Spleen (tissue), 7 donors: ENCODE data around the gene RPL4.
A peak's percentile ranks its signal among the peaks of the same experiment; 100 is the strongest.

Experiments
- POLR2A ChIP-seq, 3 donors: fragments of 450-650 bp; IDR thresholded peaks; one replicate each; pipeline ENCODE4 v1.5.1; 2017; ENCODE audit warnings: antibody characterized with exemption in 3 of 3, mild to moderate bottlenecking in 1 of 3
- POLR2AphosphoS5 ChIP-seq, 3 donors: sonication (generic); formaldehyde crosslinking; IDR thresholded peaks; one replicate each; pipeline ENCODE4 v1.5.1; 2017; ENCODE audit warnings: antibody characterized with exemption in 3 of 3
- TF ChIP-seq, protein P1 (sequence below), 11 experiments: fragments of 200-600 bp in 7 of 11; fragments of 450-650 bp in 4 of 11; sonication (generic) in 4 of 11; IDR thresholded peaks in 8 of 11; conservative IDR thresholded peaks in 3 of 11; 1 replicate in 7 of 11; 2 replicates in 4 of 11; pipeline versions ENCODE4 v1.4.0 to v1.8.0; 2016 to 2021; ENCODE audit warnings: antibody characterized with exemption in 11 of 11, inconsistent platforms in 4 of 11, mild to moderate bottlenecking in 1 of 11
- donor health status: DM: no; HTN: no; CAD: no; lungs with moderate emphysema.
- donor health status: DM: no; HTN: no; CAD: no.
- donor health status: DM: no; HTN: no; CAD: no.

DNA sequence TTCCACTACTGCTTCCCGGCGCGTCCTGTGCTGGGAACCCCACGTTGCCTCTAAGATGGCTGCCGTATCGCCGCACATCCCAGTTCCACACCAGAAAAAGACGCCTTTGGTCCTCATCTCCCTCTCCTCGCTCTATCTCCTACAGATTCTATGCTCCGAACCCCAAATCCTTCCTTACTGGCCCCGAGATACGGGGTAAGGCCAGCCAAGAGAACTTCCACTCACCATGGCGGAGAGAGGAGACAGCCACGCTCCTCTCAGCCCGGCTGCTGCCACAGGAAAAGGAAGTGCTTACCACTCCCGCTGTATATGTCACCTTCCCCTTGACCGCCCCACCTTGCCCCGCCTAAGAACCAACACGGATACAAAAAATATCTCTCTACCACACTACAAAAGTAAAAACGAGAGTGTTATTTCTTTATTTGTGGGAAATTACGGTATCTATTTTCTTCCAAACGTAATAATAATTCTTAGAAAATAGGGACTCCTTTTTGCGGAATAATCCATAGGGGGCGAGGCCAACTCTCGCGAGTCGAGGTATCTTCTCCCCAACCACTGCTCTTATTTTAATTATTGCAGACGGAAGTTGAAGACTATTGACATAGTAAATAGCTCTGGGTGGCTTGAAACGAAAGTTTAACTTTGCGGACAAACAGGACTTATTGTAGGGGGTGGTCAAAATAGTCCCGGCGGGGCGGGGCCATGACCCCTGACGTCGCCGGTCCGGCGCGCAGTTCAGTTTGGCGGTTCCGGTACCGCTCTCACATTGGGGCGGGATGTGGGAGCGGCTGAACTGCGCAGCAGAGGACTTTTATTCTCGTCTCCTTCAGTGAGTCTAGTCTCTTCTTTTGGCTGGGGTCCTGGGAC is at the start of gene RPL4, which contains the start of gene ZWILCH:
- peak; percentile 77 to 94 (median 90) for TF ChIP-seq POLR2A (IDR thresholded peaks at IDR 0.05)
- TF ChIP-seq, protein P1, sequence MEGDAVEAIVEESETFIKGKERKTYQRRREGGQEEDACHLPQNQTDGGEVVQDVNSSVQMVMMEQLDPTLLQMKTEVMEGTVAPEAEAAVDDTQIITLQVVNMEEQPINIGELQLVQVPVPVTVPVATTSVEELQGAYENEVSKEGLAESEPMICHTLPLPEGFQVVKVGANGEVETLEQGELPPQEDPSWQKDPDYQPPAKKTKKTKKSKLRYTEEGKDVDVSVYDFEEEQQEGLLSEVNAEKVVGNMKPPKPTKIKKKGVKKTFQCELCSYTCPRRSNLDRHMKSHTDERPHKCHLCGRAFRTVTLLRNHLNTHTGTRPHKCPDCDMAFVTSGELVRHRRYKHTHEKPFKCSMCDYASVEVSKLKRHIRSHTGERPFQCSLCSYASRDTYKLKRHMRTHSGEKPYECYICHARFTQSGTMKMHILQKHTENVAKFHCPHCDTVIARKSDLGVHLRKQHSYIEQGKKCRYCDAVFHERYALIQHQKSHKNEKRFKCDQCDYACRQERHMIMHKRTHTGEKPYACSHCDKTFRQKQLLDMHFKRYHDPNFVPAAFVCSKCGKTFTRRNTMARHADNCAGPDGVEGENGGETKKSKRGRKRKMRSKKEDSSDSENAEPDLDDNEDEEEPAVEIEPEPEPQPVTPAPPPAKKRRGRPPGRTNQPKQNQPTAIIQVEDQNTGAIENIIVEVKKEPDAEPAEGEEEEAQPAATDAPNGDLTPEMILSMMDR (IDR thresholded peaks at IDR 0.05 in 8 of 11, conservative IDR thresholded peaks at IDR 0.05 in 3 of 11): peak in 6 of 11 experiments; percentile 9 to 36 (median 22)
- TF ChIP-seq POLR2AphosphoS5 (IDR thresholded peaks at IDR 0.05): peak; percentile 92 to 99 (median 94)
